MCF 10A (cell line): ENCODE data around the gene RPL32. TPM values are rescaled to one million over a fixed set of nuclear protein-coding genes. Genes with fewer than 3 reads are reported as not detected.

Source experiments
- BruUV-seq: library from RNA; stranded (reverse); fragments of 400-500 nt; replicated peaks from 2 replicates; lab custom pipeline; 2021; lab: Mats Ljungman, UMichigan
- CTCF ChIA-PET: fragments of 300-600 bp; sonication (Branson Sonifier 250); formaldehyde crosslinking; extraction: SDS; loops from one replicate; lab custom pipeline; 2021; ENCODE audit warnings: antibody characterized with exemption, inconsistent platforms; lab: Yijun Ruan, JAX
- POLR2A ChIA-PET: fragments of 300-600, 350-650 bp; sonication (Branson Sonifier 250); formaldehyde crosslinking; extraction: SDS; loops from one replicate; lab custom pipeline; 2020; ENCODE audit warnings: antibody characterized with exemption, inconsistent platforms; lab: Yijun Ruan, JAX
- DNase-seq: peaks from one replicate; pipeline ENCODE4 v3.0.0-alpha.2; 2018; ENCODE audit not compliant: unreplicated experiment
- H3K27ac Mint-ChIP-seq: one replicate; pipeline ENCODE4 v1.8.0; 2022; ENCODE audit warnings: mild to moderate bottlenecking, low read depth, mixed read lengths; ENCODE audit not compliant: unreplicated experiment
- H3K27me3 Mint-ChIP-seq: one replicate; pipeline ENCODE4 v1.8.0; 2022; ENCODE audit warnings: mixed read lengths; ENCODE audit not compliant: insufficient read depth, unreplicated experiment
- H3K36me3 Mint-ChIP-seq: one replicate; pipeline ENCODE4 v1.8.0; 2022; ENCODE audit warnings: mild to moderate bottlenecking, moderate library complexity, mixed read lengths; ENCODE audit not compliant: insufficient read depth, unreplicated experiment
- H3K4me1 Mint-ChIP-seq: one replicate; pipeline ENCODE4 v1.8.0; 2022; ENCODE audit warnings: mixed read lengths; ENCODE audit not compliant: insufficient read depth, unreplicated experiment
- H3K4me3 Mint-ChIP-seq: one replicate; pipeline ENCODE4 v1.8.0; 2022; ENCODE audit warnings: mild to moderate bottlenecking, moderate library complexity, mixed read lengths; ENCODE audit not compliant: unreplicated experiment
- H3K9me3 Mint-ChIP-seq: one replicate; pipeline ENCODE4 v1.8.0; 2022; ENCODE audit warnings: mixed read lengths; ENCODE audit not compliant: unreplicated experiment
- intact Hi-C: fragments of 100-400 bp; cut with micrococcal nuclease; formaldehyde crosslinking; loops from 2 replicates; pipeline ENCODE4 v1.14.1; 2022
- total RNA-seq: library from RNA; stranded (reverse); gene quantifications from 2 replicates; pipeline ENCODE4 v1.2.3, GENCODE V29; 2022
- TF ChIP-seq, protein P1 (sequence below): fragments of 200-600 bp; IDR thresholded peaks from one replicate; pipeline ENCODE4 v1.8.0; 2022; ENCODE audit warnings: antibody characterized with exemption, mild to moderate bottlenecking; ENCODE audit not compliant: unreplicated experiment

RPL32 gene
- total RNA-seq, 1 experiment from 2014 or later: 2,288 TPM

DNA sequence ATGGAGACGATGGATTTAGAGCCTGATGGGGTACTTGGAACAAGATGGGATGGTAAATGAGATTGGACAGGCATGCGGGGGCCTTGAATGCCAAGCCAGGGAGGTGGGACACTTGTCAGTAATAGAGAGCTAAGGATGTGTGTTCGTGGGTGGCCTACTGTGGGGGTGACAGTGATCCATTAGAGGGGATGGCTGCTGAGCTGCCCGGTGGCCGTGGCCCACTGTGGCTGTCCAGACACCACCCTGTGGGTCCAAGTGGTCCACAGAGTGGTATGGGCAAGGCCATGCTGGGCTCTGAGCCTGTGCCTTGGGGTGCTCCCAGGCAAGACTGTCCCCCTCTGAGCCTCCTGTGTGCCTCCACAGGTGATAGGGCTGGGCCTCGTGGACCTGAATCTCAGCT, 27.4 kb downstream of the RPL32 start:
- no peaks in the 10 kb centered on the region for H3K9me3 Mint-ChIP-seq
- TF ChIP-seq, protein P1, sequence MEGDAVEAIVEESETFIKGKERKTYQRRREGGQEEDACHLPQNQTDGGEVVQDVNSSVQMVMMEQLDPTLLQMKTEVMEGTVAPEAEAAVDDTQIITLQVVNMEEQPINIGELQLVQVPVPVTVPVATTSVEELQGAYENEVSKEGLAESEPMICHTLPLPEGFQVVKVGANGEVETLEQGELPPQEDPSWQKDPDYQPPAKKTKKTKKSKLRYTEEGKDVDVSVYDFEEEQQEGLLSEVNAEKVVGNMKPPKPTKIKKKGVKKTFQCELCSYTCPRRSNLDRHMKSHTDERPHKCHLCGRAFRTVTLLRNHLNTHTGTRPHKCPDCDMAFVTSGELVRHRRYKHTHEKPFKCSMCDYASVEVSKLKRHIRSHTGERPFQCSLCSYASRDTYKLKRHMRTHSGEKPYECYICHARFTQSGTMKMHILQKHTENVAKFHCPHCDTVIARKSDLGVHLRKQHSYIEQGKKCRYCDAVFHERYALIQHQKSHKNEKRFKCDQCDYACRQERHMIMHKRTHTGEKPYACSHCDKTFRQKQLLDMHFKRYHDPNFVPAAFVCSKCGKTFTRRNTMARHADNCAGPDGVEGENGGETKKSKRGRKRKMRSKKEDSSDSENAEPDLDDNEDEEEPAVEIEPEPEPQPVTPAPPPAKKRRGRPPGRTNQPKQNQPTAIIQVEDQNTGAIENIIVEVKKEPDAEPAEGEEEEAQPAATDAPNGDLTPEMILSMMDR: no peak
- no peak overlapping the region for H3K27ac Mint-ChIP-seq
- no TSS peak for BruUV-seq
- no peaks in the 10 kb centered on the region for H3K4me1 Mint-ChIP-seq
- no peak overlapping the region for H3K4me3 Mint-ChIP-seq
- no peak for DNase-seq
- intact Hi-C loops: no loop called here
- ChIA-PET POLR2A (no interaction called here), CTCF (interaction anchor here (0.5 to 1.5 kb wide), 4 partner anchors 9 to 26 kb away, joined by 3 to 4 read pairs (median 4); no protein-coding TSS in a partner anchor)
- H3K36me3 Mint-ChIP-seq: no peaks in the 10 kb centered on the region
- no peaks in the 10 kb centered on the region for H3K27me3 Mint-ChIP-seq

DNA sequence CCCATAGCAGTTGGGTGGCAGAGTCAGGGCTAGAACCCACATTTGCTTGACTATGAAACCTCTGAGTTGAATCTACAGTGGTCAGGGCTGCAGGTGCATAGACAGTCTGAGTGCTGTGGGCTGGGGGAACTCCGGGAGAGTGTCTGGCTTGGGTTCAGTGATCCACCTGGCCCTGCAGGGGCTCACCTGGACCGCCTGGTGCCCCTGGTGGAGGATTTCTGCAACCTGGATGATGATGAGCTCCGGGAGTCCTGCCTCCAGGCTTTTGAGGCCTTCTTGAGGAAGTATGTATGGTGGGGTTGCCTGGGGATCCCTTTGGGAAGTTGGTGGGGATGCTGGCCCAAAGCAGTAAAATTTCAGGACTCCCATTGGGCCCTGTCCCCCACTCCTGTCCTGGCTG, 28.6 kb downstream of the RPL32 start:
- intact Hi-C loops: no loop called here
- no TSS peak for BruUV-seq
- TF ChIP-seq, protein P1: no peak
- ChIA-PET POLR2A (no interaction called here), CTCF (interaction anchor here (0.6 to 1.9 kb wide), 3 partner anchors 20 to 29 kb away, joined by 3 to 7 read pairs (median 4); no protein-coding TSS in a partner anchor)
- Mint-ChIP-seq H3K27ac (no peak overlapping the region), H3K4me1 (no peaks in the 10 kb centered on the region), H3K9me3 (no peaks in the 10 kb centered on the region), H3K27me3 (no peaks in the 10 kb centered on the region), H3K36me3 (peaks cover 5% of the 10 kb centered on the region), H3K4me3 (no peak overlapping the region)
- no peak for DNase-seq

DNA sequence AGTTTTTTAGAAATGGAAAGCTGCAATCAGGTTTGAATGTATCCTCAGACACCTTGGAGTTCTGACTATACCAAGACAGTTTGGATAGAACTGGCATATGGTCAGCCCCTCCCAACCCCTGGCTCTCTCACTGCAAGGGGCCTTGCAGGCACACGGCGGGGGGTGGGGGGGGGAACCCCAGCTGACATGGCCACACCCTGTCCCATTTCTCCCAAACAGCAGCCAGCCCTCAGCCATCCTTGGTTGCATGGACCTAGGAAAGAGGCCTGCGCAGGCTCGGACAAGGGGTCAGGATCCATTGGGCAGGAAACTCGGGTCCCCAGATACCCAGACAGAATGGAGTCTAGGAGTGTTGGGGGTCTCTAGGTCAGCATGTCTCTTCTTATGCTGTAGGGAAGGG, 30.4 kb downstream of the RPL32 start:
- H3K4me1 Mint-ChIP-seq: no peaks in the 10 kb centered on the region
- peaks cover 5% of the 10 kb centered on the region for H3K36me3 Mint-ChIP-seq
- TF ChIP-seq, protein P1: no peak
- DNase-seq: no peak
- H3K27ac Mint-ChIP-seq: no peak overlapping the region
- CTCF ChIA-PET: interaction anchor here (0.8 to 4.5 kb wide), 6 partner anchors 8 to 103 kb away, joined by 4 to 22 read pairs (median 4); partner anchors contain the start of gene TMEM40
- H3K27me3 Mint-ChIP-seq: no peaks in the 10 kb centered on the region
- BruUV-seq: no TSS peak
- no peak overlapping the region for H3K4me3 Mint-ChIP-seq
- H3K9me3 Mint-ChIP-seq: no peaks in the 10 kb centered on the region
- intact Hi-C loops: no loop called here
- POLR2A ChIA-PET: interaction anchor here (0.7 to 1.2 kb wide), 3 partner anchors 12 to 1247 kb away, joined by 3 to 8 read pairs (median 3); partner anchors contain the start of gene RPL32

DNA sequence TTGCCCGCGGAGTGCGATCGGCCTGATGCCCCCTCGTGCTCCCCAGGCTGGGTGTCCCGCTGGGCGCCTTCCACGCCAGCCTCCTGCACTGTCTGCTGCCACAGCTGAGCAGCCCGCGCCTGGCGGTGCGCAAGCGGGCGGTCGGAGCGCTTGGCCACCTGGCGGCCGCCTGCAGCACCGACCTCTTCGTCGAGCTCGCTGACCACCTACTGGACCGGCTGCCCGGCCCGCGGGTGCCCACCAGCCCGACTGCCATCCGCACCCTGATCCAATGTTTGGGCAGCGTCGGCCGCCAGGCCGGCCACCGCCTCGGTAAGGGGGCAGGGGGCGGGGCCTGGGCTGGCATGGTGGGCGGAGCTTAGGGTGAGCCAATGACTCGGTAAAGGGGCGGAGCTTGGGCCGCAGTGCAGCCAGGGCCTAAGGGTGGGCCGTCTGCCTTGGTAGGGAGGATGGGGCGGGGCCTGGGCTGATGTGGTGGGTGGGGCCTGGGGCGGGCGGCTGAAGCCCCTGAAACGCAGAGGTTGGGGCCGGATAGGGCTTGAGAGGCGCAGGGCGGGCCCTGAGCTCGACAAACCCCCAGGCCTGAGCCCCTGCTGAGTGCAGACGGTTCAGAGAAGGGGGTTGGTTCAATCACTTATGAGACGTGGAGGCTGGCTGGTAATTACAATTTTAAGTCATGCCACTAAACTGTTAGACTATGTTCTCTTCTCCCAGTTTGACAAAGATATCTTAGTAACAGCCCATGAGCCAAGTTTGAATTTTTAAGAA, 31.2 kb downstream of the RPL32 start:
- Mint-ChIP-seq H3K4me3 (peak overlapping the region; percentile 22), H3K27ac (no peak overlapping the region), H3K36me3 (peaks cover 5% of the 10 kb centered on the region), H3K4me1 (no peaks in the 10 kb centered on the region), H3K27me3 (no peaks in the 10 kb centered on the region), H3K9me3 (no peaks in the 10 kb centered on the region)
- intact Hi-C loops: no loop called here
- no TSS peak for BruUV-seq
- TF ChIP-seq, protein P1: peak; percentile 65
- CTCF ChIA-PET: interaction anchor here (0.7 to 4.5 kb wide), 9 partner anchors 9 to 102 kb away, joined by 3 to 22 read pairs (median 4); partner anchors contain the start of gene TMEM40
- peak; percentile 84 for DNase-seq
- POLR2A ChIA-PET: interaction anchor here (0.7 to 1.2 kb wide), 4 partner anchors 13 to 1248 kb away, joined by 3 to 8 read pairs (median 3); partner anchors contain the start of gene RPL32
